NT2/D1 (cell line): ENCODE results near the gene INPP1.

Source experiments
- DNase-seq: peaks from one replicate; pipeline ENCODE4 v3.0.0-alpha.2; 2011; ENCODE audit warnings: low read depth, low spot score
- H3K27me3 ChIP-seq: 2 replicates; pipeline ENCODE4 v1.6.0; 2011; ENCODE audit warnings: mild to moderate bottlenecking; ENCODE audit not compliant: insufficient read length, insufficient read depth
- H3K36me3 ChIP-seq: 2 replicates; pipeline ENCODE4 v1.6.1; 2011; ENCODE audit warnings: mild to moderate bottlenecking, low read length, mixed read lengths; ENCODE audit not compliant: insufficient read depth, insufficient read length
- H3K4me1 ChIP-seq: 2 replicates; pipeline ENCODE4 v1.5.1; 2011; ENCODE audit not compliant: insufficient read depth, insufficient read length
- H3K4me3 ChIP-seq: 2 replicates; pipeline ENCODE4 v1.5.1; 2011; ENCODE audit warnings: low read depth; ENCODE audit not compliant: insufficient read length
- H3K9ac ChIP-seq: 2 replicates; pipeline ENCODE4 v1.6.0; 2011; ENCODE audit warnings: low read depth; ENCODE audit not compliant: insufficient read length
- H3K9me3 ChIP-seq: 2 replicates; pipeline ENCODE4 v1.5.1; 2011; ENCODE audit warnings: mild to moderate bottlenecking, low read length; ENCODE audit not compliant: insufficient read depth
- SUZ12 ChIP-seq: IDR thresholded peaks from 2 replicates; pipeline ENCODE4 v1.6.1; 2011; ENCODE audit not compliant: insufficient read length, insufficient read depth; ENCODE audit errors: extremely low read depth
- YY1 ChIP-seq: IDR thresholded peaks from 2 replicates; pipeline ENCODE4 v1.6.1; 2011; ENCODE audit not compliant: insufficient read length, insufficient read depth
- ZNF274 ChIP-seq: IDR thresholded peaks from 2 replicates; pipeline ENCODE4 v1.6.1; 2011; ENCODE audit warnings: mild to moderate bottlenecking, low read depth, low read length

The INPP1 gene

DNA sequence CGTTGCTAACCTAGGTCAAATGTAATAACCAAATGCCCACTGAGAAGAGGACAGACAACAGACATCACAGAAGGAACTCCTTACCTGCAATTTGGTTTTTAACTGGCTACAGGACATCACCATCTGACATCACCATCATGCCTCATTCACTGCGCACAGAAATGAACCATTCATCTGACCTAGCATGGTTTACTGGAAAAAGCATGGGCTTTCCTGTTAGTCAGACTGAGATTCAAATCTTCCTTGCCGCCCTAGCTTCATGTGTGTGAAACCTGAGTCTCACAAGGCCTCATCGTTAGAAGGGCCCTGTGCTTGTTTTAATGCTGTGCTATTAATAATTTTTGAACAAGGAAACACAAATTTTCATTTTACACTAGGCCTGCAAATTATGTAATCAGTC lies 22.7 kb upstream of the INPP1 start:
- no peak overlapping the region for H3K9ac ChIP-seq
- H3K4me3 ChIP-seq = no peak overlapping the region
- no peaks in the 10 kb centered on the region for H3K9me3 ChIP-seq

DNA sequence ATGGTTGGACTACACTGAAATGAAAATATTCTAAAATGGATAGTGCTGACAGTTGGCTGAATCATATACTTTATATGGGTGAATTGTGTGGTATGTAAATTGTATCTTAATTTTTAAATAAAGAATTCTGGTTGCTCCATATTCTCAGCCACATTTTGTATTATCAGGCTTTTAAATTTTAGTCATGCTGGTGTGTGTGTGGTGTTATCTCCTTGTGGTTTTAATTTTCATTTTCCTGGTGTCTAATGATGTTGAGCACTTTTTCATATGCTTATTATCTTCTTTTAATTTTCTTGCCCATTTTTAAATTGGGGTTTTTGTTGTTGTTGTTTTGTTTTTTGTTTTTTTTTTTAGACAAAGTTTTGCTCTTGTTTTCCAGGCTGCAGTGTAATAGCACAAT lies 20.0 kb upstream of the INPP1 start:
- no peak overlapping the region for H3K4me3 ChIP-seq
- H3K4me1 ChIP-seq = no peaks in the 10 kb centered on the region
- no peak for DNase-seq
- no peaks in the 10 kb centered on the region for H3K36me3 ChIP-seq
- no peaks in the 10 kb centered on the region for H3K9me3 ChIP-seq
- TF ChIP-seq SUZ12 = no peak
- no peak for TF ChIP-seq ZNF274
- no peak for TF ChIP-seq YY1
- no peak overlapping the region for H3K9ac ChIP-seq
- no peaks in the 10 kb centered on the region for H3K27me3 ChIP-seq

More for the DNA sequence above, 22.7 kb upstream of the INPP1 start:
- Histone ChIP-seq H3K36me3 (no peaks in the 10 kb centered on the region), H3K27me3 (no peaks in the 10 kb centered on the region), H3K4me1 (no peaks in the 10 kb centered on the region)
- no peak for TF ChIP-seq ZNF274
- no peak for TF ChIP-seq YY1
- no peak for TF ChIP-seq SUZ12
- DNase-seq = no peak

DNA sequence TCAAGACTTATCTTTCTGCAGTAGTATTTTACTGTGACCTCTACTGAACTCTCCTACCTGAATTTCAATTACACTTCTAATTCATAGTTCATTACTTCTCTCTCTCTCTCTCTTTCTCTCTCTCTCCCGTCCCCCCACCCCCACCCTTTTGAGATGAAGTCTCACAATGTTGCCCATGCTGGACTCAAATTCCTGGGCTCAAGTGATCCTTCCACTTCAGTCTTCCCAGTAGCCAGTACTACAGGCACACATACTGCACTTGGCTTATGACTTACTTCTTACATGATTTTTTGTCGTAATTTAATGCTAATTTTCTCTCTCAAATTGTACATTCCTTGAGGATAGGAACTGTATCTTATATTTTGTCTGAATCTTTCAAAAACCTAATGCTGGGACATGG lies 17.8 kb upstream of the INPP1 start:
- DNase-seq = no peak
- Histone ChIP-seq H3K9me3 (no peaks in the 10 kb centered on the region), H3K9ac (no peak overlapping the region), H3K4me3 (no peak overlapping the region), H3K27me3 (no peaks in the 10 kb centered on the region), H3K36me3 (no peaks in the 10 kb centered on the region), H3K4me1 (no peaks in the 10 kb centered on the region)
- TF ChIP-seq ZNF274 (no peak), YY1 (no peak), SUZ12 (no peak)

DNA sequence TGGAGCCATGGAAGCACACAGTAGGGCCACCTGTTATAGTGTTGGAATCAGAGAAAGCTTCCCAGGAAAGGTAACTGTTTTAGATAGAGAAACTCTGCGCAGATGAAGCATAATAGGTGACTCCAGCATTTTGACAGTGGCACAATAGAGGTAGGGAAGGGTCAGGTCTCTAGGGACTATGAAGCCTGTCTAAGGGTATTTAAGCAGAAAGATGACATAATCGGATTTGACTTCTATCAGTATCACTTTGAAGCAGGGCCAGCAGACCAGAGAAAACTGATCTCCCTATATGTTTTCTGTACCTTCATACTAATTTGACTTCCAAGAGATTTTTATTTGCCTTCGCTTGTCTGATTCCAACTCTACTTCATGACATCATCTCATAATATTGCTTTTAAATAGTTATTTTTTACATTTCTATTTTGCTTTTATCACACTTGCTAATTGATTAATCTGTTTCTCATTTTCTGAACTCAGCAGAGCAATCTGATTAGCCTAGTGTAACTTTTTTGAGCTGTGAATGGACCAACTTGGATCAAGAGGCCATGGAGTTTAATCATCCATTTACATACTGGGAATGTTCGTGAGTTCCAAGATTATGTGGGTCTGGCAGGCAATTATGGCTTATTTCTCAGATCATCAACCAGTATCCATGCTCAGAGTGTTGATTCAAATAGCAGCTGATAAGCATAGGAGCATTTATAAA lies 15.4 kb upstream of the INPP1 start:
- no peak overlapping the region for H3K9ac ChIP-seq
- DNase-seq = no peak
- TF ChIP-seq SUZ12 = no peak
- TF ChIP-seq YY1 = no peak
- no peak for TF ChIP-seq ZNF274
- H3K27me3 ChIP-seq = no peaks in the 10 kb centered on the region
- H3K4me1 ChIP-seq = no peaks in the 10 kb centered on the region
- H3K36me3 ChIP-seq = no peaks in the 10 kb centered on the region
- H3K9me3 ChIP-seq = no peaks in the 10 kb centered on the region
- H3K4me3 ChIP-seq = no peak overlapping the region

DNA sequence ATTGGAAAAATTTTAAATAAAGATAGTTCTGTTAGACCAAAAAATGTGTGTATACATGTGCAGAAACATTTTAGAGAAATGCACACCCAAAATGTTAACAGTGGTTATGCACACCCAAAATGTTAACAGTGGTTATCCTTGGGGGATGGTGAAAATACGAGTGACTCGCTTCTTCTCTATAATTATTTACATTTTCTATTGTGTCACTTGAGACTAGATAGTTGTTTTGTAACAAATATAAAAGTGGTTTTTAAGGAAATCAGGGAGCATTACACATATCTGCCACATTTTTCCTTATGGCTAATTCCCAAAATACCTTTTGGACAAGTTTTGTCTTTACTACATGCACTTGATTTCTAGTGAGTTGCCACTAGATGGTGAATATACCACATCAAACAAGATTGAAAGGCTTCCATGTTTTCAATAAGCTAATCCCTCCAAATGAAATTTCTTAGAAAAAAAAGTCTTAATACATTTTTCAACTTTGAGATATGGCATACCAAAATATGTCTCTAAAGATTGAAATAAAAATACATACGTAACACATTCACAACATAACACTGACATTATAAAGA lies 14.7 kb upstream of the INPP1 start:
- Histone ChIP-seq H3K9ac (no peak overlapping the region), H3K4me1 (no peaks in the 10 kb centered on the region), H3K36me3 (no peaks in the 10 kb centered on the region), H3K27me3 (no peaks in the 10 kb centered on the region), H3K9me3 (no peaks in the 10 kb centered on the region), H3K4me3 (no peak overlapping the region)
- TF ChIP-seq SUZ12 (no peak), ZNF274 (no peak), YY1 (no peak)
- no peak for DNase-seq

DNA sequence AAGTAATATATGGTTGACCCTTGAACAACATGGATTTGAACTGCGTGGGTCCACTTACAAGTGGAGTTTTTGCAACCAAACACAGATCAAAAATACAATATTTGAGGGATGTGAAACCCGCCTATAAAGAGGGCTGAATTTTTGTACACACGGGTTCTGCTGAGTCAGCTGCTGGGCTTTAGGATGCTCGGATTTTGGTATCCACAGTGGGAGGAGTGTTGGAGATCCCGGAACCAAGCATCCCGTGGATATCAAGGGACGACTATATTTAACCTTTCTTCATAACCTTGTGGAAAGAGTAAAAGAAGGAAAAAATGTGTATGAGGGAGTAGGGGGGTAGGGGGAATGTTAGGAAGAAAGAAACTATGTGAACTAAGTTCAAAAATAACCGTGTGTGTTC lies 10.0 kb upstream of the INPP1 start:
- no peak overlapping the region for H3K9ac ChIP-seq
- H3K36me3 ChIP-seq = no peaks in the 10 kb centered on the region
- H3K27me3 ChIP-seq = no peaks in the 10 kb centered on the region
- no peaks in the 10 kb centered on the region for H3K9me3 ChIP-seq
- no peaks in the 10 kb centered on the region for H3K4me1 ChIP-seq
- no peak for TF ChIP-seq SUZ12
- no peak for TF ChIP-seq YY1
- no peak for TF ChIP-seq ZNF274
- no peak for DNase-seq
- H3K4me3 ChIP-seq = no peak overlapping the region

DNA sequence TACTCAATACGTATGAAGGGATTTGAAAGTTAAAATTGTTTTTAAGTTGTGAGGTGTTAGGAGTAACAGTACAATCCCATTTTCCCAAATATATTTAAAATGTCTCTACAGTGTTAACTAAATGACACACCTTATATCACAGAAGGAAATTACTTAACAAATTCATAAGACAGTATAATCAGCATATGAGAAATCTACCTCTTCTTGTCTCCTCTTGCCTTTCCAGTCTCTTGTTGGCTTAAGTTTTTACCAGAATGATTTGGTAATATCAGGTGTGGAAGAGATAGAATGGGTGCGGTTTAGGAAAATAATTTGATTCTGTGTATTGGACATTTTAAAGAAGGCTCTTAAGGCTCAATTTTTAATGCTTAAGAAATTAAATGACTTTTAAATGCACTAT lies 9.5 kb upstream of the INPP1 start:
- H3K4me1 ChIP-seq = no peaks in the 10 kb centered on the region
- H3K9me3 ChIP-seq = no peaks in the 10 kb centered on the region
- no peak for DNase-seq
- no peak overlapping the region for H3K9ac ChIP-seq
- no peak for TF ChIP-seq SUZ12
- TF ChIP-seq ZNF274 = no peak
- no peak for TF ChIP-seq YY1
- no peaks in the 10 kb centered on the region for H3K36me3 ChIP-seq
- H3K4me3 ChIP-seq = no peak overlapping the region
- no peaks in the 10 kb centered on the region for H3K27me3 ChIP-seq
